GM10248 (cell line): ENCODE results near the gene PILRA.

ENCODE experiments used
- CTCF ChIA-PET: fragments of 300-600 bp; sonication (Branson Sonifier 250); formaldehyde crosslinking; extraction: SDS; loops from one replicate; lab custom pipeline; 2021; ENCODE audit warnings: antibody characterized with exemption; lab: Yijun Ruan, JAX
- POLR2A ChIA-PET: fragments of 350-650 bp; sonication (Branson Sonifier 250); formaldehyde crosslinking; extraction: SDS; loops from one replicate; lab custom pipeline; 2020; ENCODE audit warnings: antibody characterized with exemption; lab: Yijun Ruan, JAX
- DNase-seq: peaks from one replicate; pipeline ENCODE4 v3.0.0; 2012; ENCODE audit errors: extremely low spot score
- CTCF ChIP-seq: IDR thresholded peaks from 2 replicates; pipeline ENCODE4 v1.5.1; 2012; ENCODE audit warnings: mild to moderate bottlenecking, low read depth; ENCODE audit errors: extremely low read depth, missing control alignments, control extremely low read depth

The PILRA gene

GRCh38 chr7:100397315-100398081 lies 24.2 kb downstream of the PILRA start:
- no peak for DNase-seq
- POLR2A ChIA-PET = no interaction called here
- CTCF ChIA-PET = interaction anchor here (1.3 to 2.7 kb wide), 4 partner anchors 10 to 29 kb away, joined by 3 to 14 read pairs (median 8); no protein-coding TSS in a partner anchor
- TF ChIP-seq CTCF = no peak

GRCh38 chr7:100398239-100398638 lies 25.0 kb downstream of the PILRA start:
- no peak for TF ChIP-seq CTCF
- POLR2A ChIA-PET = no interaction called here

GRCh38 chr7:100400041-100400440 lies 26.8 kb downstream of the PILRA start:
- TF ChIP-seq CTCF = no peak
- DNase-seq = no peak
- POLR2A ChIA-PET = no interaction called here
- CTCF ChIA-PET = interaction anchor here (2.7 kb wide), 1 partner anchor 7 kb away, joined by 10 read pairs; no protein-coding TSS in a partner anchor

More at GRCh38 chr7:100398239-100398638, 25.0 kb downstream of the PILRA start:
- no peak for DNase-seq
- CTCF ChIA-PET = interaction anchor here (1.3 to 2.7 kb wide), 4 partner anchors 9 to 29 kb away, joined by 3 to 10 read pairs (median 4); no protein-coding TSS in a partner anchor

GRCh38 chr7:100400656-100401055 lies 27.4 kb downstream of the PILRA start:
- no peak for TF ChIP-seq CTCF
- ChIA-PET POLR2A (no interaction called here), CTCF (no interaction called here)
- DNase-seq = no peak

- ChIA-PET CTCF (interaction anchor here (0.9 to 2.9 kb wide), 6 partner anchors 9 to 451 kb away, joined by 3 to 13 read pairs (median 3); partner anchors contain the start of genes SLC12A9 and ZCWPW1), POLR2A (no interaction called here)
- no peak for TF ChIP-seq CTCF
- no peak for DNase-seq
These were observed 28.5 kb downstream of the PILRA start for GRCh38 chr7:100401811-100402210.

GRCh38 chr7:100402241-100402640 lies 29.0 kb downstream of the PILRA start:
- no peak for DNase-seq
- POLR2A ChIA-PET = no interaction called here
- CTCF ChIA-PET = interaction anchor here (0.9 to 2.9 kb wide), 6 partner anchors 9 to 450 kb away, joined by 3 to 13 read pairs (median 3); partner anchors contain the start of genes SLC12A9 and ZCWPW1
- TF ChIP-seq CTCF = no peak
